ENCODE measurements around the gene CACNA1C. TPM values are rescaled to one million over a fixed set of nuclear protein-coding genes. Genes with fewer than 3 reads are reported as not detected.
A peak's percentile ranks its signal among the peaks of the same experiment; 100 is the strongest.

CACNA1C gene
- total RNA-seq, 1 donor from 2014 or later: 0.14 TPM

GRCh38 chr12:2509137-2509536 lies 456.4 kb downstream of the CACNA1C start:
- no peaks in the 10 kb centered on the region for H3K36me3 Mint-ChIP-seq (ENCODE audit: low read depth)
- H3K27me3 Mint-ChIP-seq (ENCODE audit: low read depth): peaks cover 2% of the 10 kb centered on the region
- no peak overlapping the region for H3K4me3 Mint-ChIP-seq (ENCODE audit: low read depth)

DNA sequence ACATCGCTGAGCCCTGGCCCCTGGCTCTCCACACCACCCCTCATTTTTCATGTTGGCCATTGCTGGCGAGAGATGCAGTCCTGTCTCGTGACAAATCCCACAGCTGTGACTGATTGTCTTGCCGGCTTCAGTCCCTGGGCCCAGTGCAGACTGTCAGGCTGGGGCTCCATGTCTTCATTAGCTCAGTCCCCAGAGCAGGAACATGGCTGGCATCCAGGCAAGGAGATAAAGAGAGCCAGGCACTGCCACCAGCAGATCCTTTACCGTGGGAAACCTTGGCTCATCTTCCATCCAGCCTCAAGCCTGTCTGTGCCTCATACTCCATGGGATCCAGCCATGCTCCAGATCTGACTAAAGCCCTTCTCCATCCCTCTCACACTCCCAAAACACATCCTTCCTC lies 457.3 kb downstream of the CACNA1C start:
- Mint-ChIP-seq H3K4me1 (ENCODE audit: low read depth) (peaks cover 2% of the 10 kb centered on the region), H3K27ac (no peak overlapping the region), H3K27me3 (ENCODE audit: low read depth) (peaks cover 2% of the 10 kb centered on the region), H3K9me3 (no peaks in the 10 kb centered on the region), H3K4me3 (ENCODE audit: low read depth) (no peak overlapping the region), H3K36me3 (ENCODE audit: low read depth) (no peaks in the 10 kb centered on the region)
- intact Hi-C loops (cut with micrococcal nuclease): no loop called here
- no peak for DNase-seq (ENCODE audit: low spot score)

More at GRCh38 chr12:2509137-2509536, 456.4 kb downstream of the CACNA1C start:
- DNase-seq (ENCODE audit: low spot score): no peak
- intact Hi-C loops (cut with micrococcal nuclease): no loop called here
- H3K27ac Mint-ChIP-seq: no peak overlapping the region
- peaks cover 2% of the 10 kb centered on the region for H3K4me1 Mint-ChIP-seq (ENCODE audit: low read depth)
- no peaks in the 10 kb centered on the region for H3K9me3 Mint-ChIP-seq

DNA sequence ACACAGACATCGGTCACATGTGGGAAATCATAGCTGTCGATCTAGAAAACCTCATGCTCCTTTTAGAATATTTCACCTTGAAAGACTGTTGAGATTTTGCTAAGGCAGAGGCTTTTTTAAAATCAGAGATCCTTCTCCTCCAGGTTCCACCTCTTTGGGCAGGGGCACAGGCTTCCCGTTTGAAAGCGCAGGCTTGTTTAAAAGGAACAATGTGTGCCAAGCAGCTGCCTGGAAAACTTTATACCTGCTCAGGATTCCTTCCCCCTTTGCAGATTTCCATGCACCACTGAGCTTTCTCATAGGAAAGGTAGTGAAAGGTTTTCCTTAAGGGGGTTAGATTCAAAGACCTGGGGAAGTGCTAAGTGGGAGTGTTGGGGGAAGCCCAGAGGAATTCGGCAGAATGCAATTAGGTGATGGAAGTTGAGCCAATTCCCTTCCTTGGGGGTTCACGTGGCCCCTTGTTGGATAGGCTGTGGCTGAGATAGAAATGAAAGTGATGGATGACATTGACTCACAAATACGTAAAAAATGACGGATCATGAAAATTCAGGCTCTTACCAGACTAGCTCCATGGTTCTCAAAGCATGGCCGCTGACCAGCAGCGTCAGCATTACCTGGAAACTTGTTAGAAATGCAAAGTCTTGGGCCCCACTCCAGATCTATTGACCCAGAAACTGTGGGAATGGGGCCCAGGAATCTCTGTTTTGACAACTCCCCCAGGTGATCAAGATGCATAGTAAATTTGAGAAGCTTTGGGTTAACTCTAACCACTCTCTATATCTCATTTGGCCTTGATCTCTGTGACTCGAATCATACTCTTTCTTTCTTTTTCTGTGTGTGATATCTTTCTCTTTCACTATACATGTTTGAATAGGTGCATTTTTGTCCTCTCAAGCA lies 460.6 kb downstream of the CACNA1C start:
- no peaks in the 10 kb centered on the region for H3K36me3 Mint-ChIP-seq (ENCODE audit: low read depth)

GRCh38 chr12:2514038-2514340 lies 461.2 kb downstream of the CACNA1C start:
- Mint-ChIP-seq H3K27ac (peak overlapping the region; percentile 19), H3K36me3 (ENCODE audit: low read depth) (no peaks in the 10 kb centered on the region), H3K27me3 (ENCODE audit: low read depth) (peaks cover 2% of the 10 kb centered on the region), H3K9me3 (no peaks in the 10 kb centered on the region), H3K4me3 (ENCODE audit: low read depth) (no peak overlapping the region), H3K4me1 (ENCODE audit: low read depth) (peaks cover 2% of the 10 kb centered on the region)
- intact Hi-C loops (cut with micrococcal nuclease): no loop called here
- no peak for DNase-seq (ENCODE audit: low spot score)

More for the DNA sequence above, 460.6 kb downstream of the CACNA1C start:
- H3K27me3 Mint-ChIP-seq (ENCODE audit: low read depth): peaks cover 2% of the 10 kb centered on the region
- intact Hi-C loops (cut with micrococcal nuclease): loop anchor here (1.0 kb wide), 1 partner anchor 31 kb away; no protein-coding TSS in a partner anchor
- no peaks in the 10 kb centered on the region for H3K9me3 Mint-ChIP-seq
- peak overlapping the region; percentile 19 for H3K27ac Mint-ChIP-seq
- no peak overlapping the region for H3K4me3 Mint-ChIP-seq (ENCODE audit: low read depth)
- no peak for DNase-seq (ENCODE audit: low spot score)
- H3K4me1 Mint-ChIP-seq (ENCODE audit: low read depth): peaks cover 2% of the 10 kb centered on the region

- Mint-ChIP-seq H3K27me3 (ENCODE audit: low read depth) (no peaks in the 10 kb centered on the region), H3K4me3 (ENCODE audit: low read depth) (no peak overlapping the region)
Observed at GRCh38 chr12:2520722-2521246, 468.0 kb downstream of the CACNA1C start.

GRCh38 chr12:2523317-2523716 lies 470.5 kb downstream of the CACNA1C start:
- no peak overlapping the region for H3K4me3 Mint-ChIP-seq (ENCODE audit: low read depth)
- H3K27me3 Mint-ChIP-seq (ENCODE audit: low read depth): no peaks in the 10 kb centered on the region
- no peak for DNase-seq (ENCODE audit: low spot score)
- intact Hi-C loops (cut with micrococcal nuclease): no loop called here
- H3K27ac Mint-ChIP-seq: no peak overlapping the region
- H3K4me1 Mint-ChIP-seq (ENCODE audit: low read depth): peaks cover 17% of the 10 kb centered on the region
- peaks cover 5% of the 10 kb centered on the region for H3K9me3 Mint-ChIP-seq
- no peaks in the 10 kb centered on the region for H3K36me3 Mint-ChIP-seq (ENCODE audit: low read depth)

More at GRCh38 chr12:2520722-2521246, 468.0 kb downstream of the CACNA1C start:
- no peak overlapping the region for H3K27ac Mint-ChIP-seq
- no peak for DNase-seq (ENCODE audit: low spot score)
- H3K36me3 Mint-ChIP-seq (ENCODE audit: low read depth): no peaks in the 10 kb centered on the region
- intact Hi-C loops (cut with micrococcal nuclease): no loop called here
- peaks cover 5% of the 10 kb centered on the region for H3K9me3 Mint-ChIP-seq
- peaks cover 7% of the 10 kb centered on the region for H3K4me1 Mint-ChIP-seq (ENCODE audit: low read depth)

DNA sequence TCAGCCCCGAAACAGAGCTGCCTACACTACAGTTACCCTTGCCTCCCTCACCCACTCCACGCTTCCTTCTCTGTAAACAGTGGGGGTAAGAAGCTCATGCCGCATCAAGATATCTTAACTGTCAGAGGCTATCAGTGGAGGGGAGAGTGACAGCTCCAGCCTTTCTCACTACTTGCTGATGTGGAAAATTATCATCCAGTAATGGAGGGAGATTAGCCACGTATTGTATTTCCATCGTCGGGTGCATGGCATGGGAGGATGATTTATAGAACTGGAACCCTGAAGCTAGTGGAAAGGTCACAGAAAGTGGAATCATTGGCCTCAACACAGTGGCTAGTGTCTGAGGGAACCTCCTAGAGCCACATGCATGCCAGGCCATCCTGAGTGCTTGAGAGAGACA lies 471.1 kb downstream of the CACNA1C start:
- no peak overlapping the region for H3K27ac Mint-ChIP-seq
- H3K36me3 Mint-ChIP-seq (ENCODE audit: low read depth): no peaks in the 10 kb centered on the region
- H3K9me3 Mint-ChIP-seq: peaks cover 5% of the 10 kb centered on the region
- intact Hi-C loops (cut with micrococcal nuclease): no loop called here
- DNase-seq (ENCODE audit: low spot score): no peak
- no peaks in the 10 kb centered on the region for H3K27me3 Mint-ChIP-seq (ENCODE audit: low read depth)
- H3K4me3 Mint-ChIP-seq (ENCODE audit: low read depth): no peak overlapping the region
- H3K4me1 Mint-ChIP-seq (ENCODE audit: low read depth): peaks cover 22% of the 10 kb centered on the region

DNA sequence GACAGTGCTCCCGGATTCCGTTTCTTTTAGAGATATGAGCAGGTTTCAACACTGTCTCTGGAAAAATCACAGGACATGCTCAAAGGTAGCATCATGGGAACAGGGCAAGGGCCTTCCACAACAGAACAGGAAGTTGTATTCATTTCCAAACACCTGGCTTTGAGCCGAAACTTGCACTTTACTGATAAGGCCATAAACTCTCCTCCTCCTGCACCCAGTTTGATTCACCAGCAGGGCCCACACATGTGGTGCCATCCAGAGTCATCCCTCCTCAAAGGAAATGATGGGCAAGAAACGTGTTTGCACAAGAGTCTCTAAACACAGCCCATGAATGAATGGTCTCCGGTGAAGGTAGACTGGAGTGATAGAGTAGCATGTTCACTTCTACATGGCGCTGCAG lies 473.6 kb downstream of the CACNA1C start:
- intact Hi-C loops (cut with micrococcal nuclease): no loop called here
- no peaks in the 10 kb centered on the region for H3K9me3 Mint-ChIP-seq
- H3K4me1 Mint-ChIP-seq (ENCODE audit: low read depth): peaks cover 32% of the 10 kb centered on the region
- no peak overlapping the region for H3K4me3 Mint-ChIP-seq (ENCODE audit: low read depth)
- no peak overlapping the region for H3K27ac Mint-ChIP-seq
- H3K27me3 Mint-ChIP-seq (ENCODE audit: low read depth): no peaks in the 10 kb centered on the region
- no peaks in the 10 kb centered on the region for H3K36me3 Mint-ChIP-seq (ENCODE audit: low read depth)
- no peak for DNase-seq (ENCODE audit: low spot score)

DNA sequence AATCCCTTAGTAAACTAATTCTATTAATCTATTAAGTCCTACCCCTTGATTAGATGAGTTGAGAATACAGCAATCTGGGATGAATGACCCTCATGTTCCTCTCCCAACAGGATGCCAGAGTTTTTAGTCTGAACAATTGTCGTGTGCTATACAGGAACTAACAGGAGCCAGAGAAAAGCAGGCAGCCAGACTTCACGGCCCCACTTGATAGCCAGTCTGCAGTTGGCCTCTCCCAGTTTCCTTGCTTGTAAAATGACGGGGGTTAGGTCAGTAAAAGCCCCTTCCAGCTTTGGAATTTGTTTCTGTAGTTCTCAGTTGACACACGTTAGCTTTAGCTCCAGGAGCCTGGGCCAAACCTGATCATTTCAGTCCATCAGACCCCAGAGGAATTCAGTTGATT lies 475.2 kb downstream of the CACNA1C start:
- intact Hi-C loops (cut with micrococcal nuclease): loop anchor here (2.0 kb wide), 1 partner anchor 15 kb away; no protein-coding TSS in a partner anchor
- Mint-ChIP-seq H3K27ac (no peak overlapping the region), H3K27me3 (ENCODE audit: low read depth) (no peaks in the 10 kb centered on the region), H3K4me1 (ENCODE audit: low read depth) (peaks cover 32% of the 10 kb centered on the region), H3K36me3 (ENCODE audit: low read depth) (no peaks in the 10 kb centered on the region), H3K4me3 (ENCODE audit: low read depth) (no peak overlapping the region), H3K9me3 (no peaks in the 10 kb centered on the region)
- DNase-seq (ENCODE audit: low spot score): no peak

- Mint-ChIP-seq H3K9me3 (no peaks in the 10 kb centered on the region), H3K4me1 (ENCODE audit: low read depth) (peaks cover 27% of the 10 kb centered on the region), H3K4me3 (ENCODE audit: low read depth) (peak overlapping the region; percentile 11), H3K27ac (peak overlapping the region; percentile 75), H3K36me3 (ENCODE audit: low read depth) (no peaks in the 10 kb centered on the region), H3K27me3 (ENCODE audit: low read depth) (no peaks in the 10 kb centered on the region)
- intact Hi-C loops (cut with micrococcal nuclease): loop anchor here (2.0 kb wide), 1 partner anchor 13 kb away; no protein-coding TSS in a partner anchor
- no peak for DNase-seq (ENCODE audit: low spot score)
Observed at GRCh38 chr12:2529807-2530206, 477.0 kb downstream of the CACNA1C start.

DNA sequence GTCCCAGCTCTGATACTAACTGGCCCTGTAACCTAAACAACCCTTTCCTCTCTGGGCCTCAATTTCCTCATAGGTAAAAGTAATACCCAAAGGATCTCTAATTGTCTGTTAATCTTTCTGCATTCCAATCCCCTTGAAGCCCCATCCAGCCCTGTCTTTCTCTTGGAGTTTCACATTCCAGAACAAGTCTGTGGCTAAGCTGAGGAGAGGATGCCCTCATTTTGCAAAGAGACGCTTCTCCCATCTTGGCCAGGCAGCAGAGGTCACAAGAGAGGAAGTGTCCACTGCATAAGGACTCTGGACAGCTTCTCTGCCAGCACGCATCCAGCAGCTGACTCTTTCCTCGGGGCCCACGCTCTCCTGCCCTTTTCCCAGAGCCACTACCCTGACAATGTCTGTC lies 478.6 kb downstream of the CACNA1C start:
- Mint-ChIP-seq H3K4me1 (ENCODE audit: low read depth) (peaks cover 20% of the 10 kb centered on the region), H3K27me3 (ENCODE audit: low read depth) (no peaks in the 10 kb centered on the region), H3K9me3 (no peaks in the 10 kb centered on the region), H3K36me3 (ENCODE audit: low read depth) (no peaks in the 10 kb centered on the region), H3K4me3 (ENCODE audit: low read depth) (no peak overlapping the region), H3K27ac (no peak overlapping the region)
- intact Hi-C loops (cut with micrococcal nuclease): no loop called here
- no peak for DNase-seq (ENCODE audit: low spot score)

- DNase-seq (ENCODE audit: low spot score): no peak
- Mint-ChIP-seq H3K9me3 (no peaks in the 10 kb centered on the region), H3K27ac (no peak overlapping the region), H3K36me3 (ENCODE audit: low read depth) (no peaks in the 10 kb centered on the region), H3K4me1 (ENCODE audit: low read depth) (peaks cover 17% of the 10 kb centered on the region), H3K4me3 (ENCODE audit: low read depth) (no peak overlapping the region), H3K27me3 (ENCODE audit: low read depth) (no peaks in the 10 kb centered on the region)
- intact Hi-C loops (cut with micrococcal nuclease): no loop called here
Observed at GRCh38 chr12:2533036-2533435, 480.2 kb downstream of the CACNA1C start.

- intact Hi-C loops (cut with micrococcal nuclease): no loop called here
- no peak overlapping the region for H3K4me3 Mint-ChIP-seq (ENCODE audit: low read depth)
Observed at GRCh38 chr12:2535583-2536204, 482.9 kb downstream of the CACNA1C start.

More at GRCh38 chr12:2535583-2536204, 482.9 kb downstream of the CACNA1C start:
- H3K27me3 Mint-ChIP-seq (ENCODE audit: low read depth): no peaks in the 10 kb centered on the region
- no peaks in the 10 kb centered on the region for H3K36me3 Mint-ChIP-seq (ENCODE audit: low read depth)
- no peak overlapping the region for H3K27ac Mint-ChIP-seq
- no peaks in the 10 kb centered on the region for H3K9me3 Mint-ChIP-seq
- peaks cover 3% of the 10 kb centered on the region for H3K4me1 Mint-ChIP-seq (ENCODE audit: low read depth)
- no peak for DNase-seq (ENCODE audit: low spot score)
